ENCODE data around the gene PLIN4. TPM values are rescaled to one million over a fixed set of nuclear protein-coding genes. Genes with fewer than 3 reads are reported as not detected.

PLIN4 gene
- total RNA-seq, 1 experiment from 2014 or later = 2.3 TPM

- ChIA-PET RAD21 (ENCODE audit: low non-redundant PET in 1 of 2, low total read pairs in 2 of 2, uncharacterized antibody in 2 of 2, unreplicated experiment in 2 of 2) (no interaction called here), CTCF (no interaction called here), POLR2A (no interaction called here)
- peaks cover 0 to 3% of the 10 kb centered on the region in 2 experiments; a peak in 2 of 4 replicates for H3K4me1 ChIP-seq (ENCODE audit: control insufficient read depth in 1 of 2, insufficient read depth in 2 of 2, low read length in 2 of 2)
- H4K20me1 ChIP-seq (ENCODE audit: insufficient read depth) = no peaks in the 10 kb centered on the region
- no peaks in the 10 kb centered on the region for H3K9me2 ChIP-seq (ENCODE audit: insufficient read depth)
- ATAC-seq (no peak), DNase-seq (ENCODE audit: low read depth, low spot score) (no peak)
- H3K27me3 ChIP-seq (ENCODE audit: insufficient read depth, low read length) = no peaks in the 10 kb centered on the region
- no TSS peak for BruUV-seq (replicated peaks)
- no peak overlapping the region for H3K4me2 ChIP-seq (ENCODE audit: low read length)
- TF ChIP-seq YY1 (IDR thresholded peaks at IDR 0.05; ENCODE audit: extremely low read depth, insufficient replicate concordance, low read depth, low read length) (no peak), TCF7L2 (IDR thresholded peaks at IDR 0.05; ENCODE audit: borderline replicate concordance, extremely low read depth, insufficient read depth, insufficient read length) (no peak), EGR1 (IDR thresholded peaks at IDR 0.05; ENCODE audit: low read depth) (no peak), EZH2 (IDR thresholded peaks at IDR 0.05) (no peak), POLR2A (IDR thresholded peaks at IDR 0.05; ENCODE audit: borderline replicate concordance, extremely low read depth, insufficient read depth, insufficient read length) (no peak), CTCF (IDR thresholded peaks at IDR 0.05 in 2 of 3, conservative IDR thresholded peaks at IDR 0.05 in 1 of 3; ENCODE audit: borderline replicate concordance in 1 of 3, insufficient read depth in 1 of 3, low read depth in 2 of 3, low read length in 2 of 3) (no peak), ZBTB33 (IDR thresholded peaks at IDR 0.05; ENCODE audit: extremely low read depth, insufficient replicate concordance, low read length) (no peak)
- peaks cover 0 to 20% of the 10 kb centered on the region in 2 experiments; a peak in 2 of 4 replicates for H3K36me3 ChIP-seq (ENCODE audit: control insufficient read depth in 1 of 2, insufficient read depth in 2 of 2, low read length in 2 of 2)
- no peak overlapping the region for H3K27ac ChIP-seq (ENCODE audit: low read depth, low read length)
- no peaks in the 10 kb centered on the region for H3K9me3 ChIP-seq (ENCODE audit: control insufficient read depth in 1 of 2, insufficient read depth in 1 of 2, low read depth in 1 of 2, low read length in 2 of 2)
- H3K4me3 ChIP-seq (replicated peaks in 1 of 2; ENCODE audit: low read depth in 1 of 2, low read length in 2 of 2) = no peak overlapping the region
- no peak overlapping the region for H3K9ac ChIP-seq (ENCODE audit: low read length)
- no peak overlapping the region for H2AFZ ChIP-seq (ENCODE audit: low read depth, low read length, poor library complexity, severe bottlenecking)
- intact Hi-C loops (cut with micrococcal nuclease) = no loop called here
- H3K79me2 ChIP-seq (ENCODE audit: insufficient read depth, low read length) = no peaks in the 10 kb centered on the region
Observed at GRCh38 chr19:4497770-4498389, 20.4 kb downstream of the PLIN4 start.
